Urothelium cell line (cell line): ENCODE data around the gene CNTNAP2.
"Not testable (repeated sequence)": the region's sequence is repeated elsewhere in the genome, so short reads cannot be mapped to it uniquely, and the experiment has no call there.

Experiments
- DNase-seq: peaks from one replicate; pipeline ENCODE4 v3.0.0; 2011; ENCODE audit warnings: low spot score, mixed read lengths
- FAIRE-seq: peaks from 2 replicates; lab custom pipeline; 2011; peaks lifted over from hg19 to GRCh38; lab: Jason Lieb, UNC

Gene CNTNAP2

DNA sequence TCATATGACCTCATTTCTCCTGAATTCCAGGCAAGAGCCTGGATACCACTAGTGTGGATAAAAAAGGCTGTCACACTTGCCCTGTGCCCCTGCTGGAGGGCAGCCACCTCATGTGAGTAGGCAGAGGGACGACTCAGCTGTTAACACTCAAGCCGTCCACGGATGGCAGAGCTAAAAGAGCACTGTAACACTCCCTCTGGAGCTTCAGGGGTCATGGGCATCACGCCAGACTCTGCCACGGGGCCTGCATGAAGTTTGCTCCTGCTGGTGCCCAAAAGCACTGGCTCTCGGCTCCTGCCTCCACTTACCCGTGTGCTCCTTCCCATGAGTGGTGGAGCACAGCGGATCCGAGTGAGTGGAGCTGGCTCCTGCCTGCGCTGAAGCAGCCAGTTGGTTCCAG, 1554.2 kb downstream of the CNTNAP2 start:
- no peak for DNase-seq
- FAIRE-seq: no peak

- DNase-seq (no peak), FAIRE-seq (no peak)
Measured at GRCh38 chr7:147674705-147675104, 1558.1 kb downstream of the CNTNAP2 start.

- DNase-seq (no peak), FAIRE-seq (no peak)
Measured at GRCh38 chr7:147678943-147679342, 1562.3 kb downstream of the CNTNAP2 start.

DNA sequence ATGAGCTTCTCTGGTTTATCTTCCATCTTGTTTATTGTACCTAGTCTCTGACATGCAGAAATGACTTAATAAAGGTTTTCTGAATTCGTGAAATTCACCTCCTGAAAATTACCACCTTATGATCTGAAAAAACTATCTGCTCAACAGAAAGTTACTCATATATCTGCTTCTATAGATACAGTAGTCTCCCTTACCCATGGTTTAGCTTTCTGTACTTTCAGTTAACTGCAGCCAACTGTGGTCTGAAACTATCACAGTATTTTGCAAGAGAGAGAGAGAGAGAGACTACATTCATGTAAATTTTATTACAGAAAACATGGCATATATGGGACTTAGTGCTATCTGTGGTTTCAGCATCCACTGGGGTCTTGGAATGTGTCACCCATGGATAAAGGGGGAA, 1564.9 kb downstream of the CNTNAP2 start:
- FAIRE-seq: no peak
- no peak for DNase-seq

DNA sequence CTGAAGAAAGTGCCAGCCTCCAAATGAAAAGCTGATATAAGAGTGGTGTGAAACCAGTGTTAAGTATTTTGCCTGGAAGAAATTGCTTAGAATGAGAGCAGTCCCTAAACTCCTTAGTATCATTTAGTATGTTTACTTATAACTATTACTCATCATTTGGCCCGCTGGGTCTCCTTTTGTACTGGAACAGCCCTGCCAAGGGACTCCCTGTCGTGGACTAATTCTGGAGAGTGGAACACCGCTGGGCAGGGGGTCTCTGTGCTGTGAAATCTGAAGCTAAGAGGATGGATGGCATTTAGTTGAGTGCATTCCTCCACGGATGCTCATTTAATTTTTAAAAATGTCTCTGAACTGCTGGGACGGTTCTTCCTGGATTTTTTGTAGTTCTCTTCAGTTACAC, 1584.1 kb downstream of the CNTNAP2 start:
- FAIRE-seq (no peak), DNase-seq (no peak)

DNA sequence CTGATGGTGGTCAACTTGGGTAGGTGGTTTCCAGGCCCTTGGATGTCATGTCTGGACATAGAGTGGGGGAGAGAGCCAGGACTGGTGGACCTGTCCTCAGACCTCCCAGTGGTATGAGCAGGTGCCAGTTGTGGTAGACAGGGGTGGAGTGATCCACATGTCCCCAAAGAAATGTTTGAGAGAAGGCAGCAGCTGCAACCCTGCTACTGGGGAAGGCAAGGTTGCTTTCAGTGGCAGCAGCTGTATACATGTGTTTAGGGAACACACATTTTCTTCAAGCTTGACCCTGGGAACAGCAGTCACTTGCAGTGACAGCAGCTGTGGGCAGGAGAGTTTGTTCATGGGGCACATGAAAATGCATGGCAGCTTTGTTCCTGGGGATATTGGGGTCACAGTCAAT, 1591.3 kb downstream of the CNTNAP2 start:
- FAIRE-seq (no peak), DNase-seq (no peak)

GRCh38 chr7:147708871-147709270, 1592.3 kb downstream of the CNTNAP2 start:
- no peak for DNase-seq
- FAIRE-seq: no peak

DNA sequence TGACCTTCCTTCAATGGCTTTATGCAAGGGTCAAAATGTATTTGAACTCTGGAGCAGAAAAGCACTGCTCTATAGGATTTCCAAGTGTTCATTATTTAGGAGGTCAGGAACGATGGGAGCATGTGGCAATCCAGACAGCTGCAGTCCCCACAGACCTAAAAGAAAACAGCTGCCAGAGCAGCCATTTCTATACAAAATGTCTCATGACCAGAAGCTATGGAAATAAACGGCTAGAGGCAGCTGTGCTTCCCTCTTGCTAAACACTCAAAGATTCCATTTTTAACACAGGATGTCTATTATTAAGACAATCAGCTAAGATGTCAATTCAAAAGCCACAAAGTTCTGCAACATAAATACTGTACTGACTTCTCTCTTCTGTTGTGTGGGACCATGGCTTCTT, 1594.8 kb downstream of the CNTNAP2 start:
- no peak for FAIRE-seq
- no peak for DNase-seq

DNA sequence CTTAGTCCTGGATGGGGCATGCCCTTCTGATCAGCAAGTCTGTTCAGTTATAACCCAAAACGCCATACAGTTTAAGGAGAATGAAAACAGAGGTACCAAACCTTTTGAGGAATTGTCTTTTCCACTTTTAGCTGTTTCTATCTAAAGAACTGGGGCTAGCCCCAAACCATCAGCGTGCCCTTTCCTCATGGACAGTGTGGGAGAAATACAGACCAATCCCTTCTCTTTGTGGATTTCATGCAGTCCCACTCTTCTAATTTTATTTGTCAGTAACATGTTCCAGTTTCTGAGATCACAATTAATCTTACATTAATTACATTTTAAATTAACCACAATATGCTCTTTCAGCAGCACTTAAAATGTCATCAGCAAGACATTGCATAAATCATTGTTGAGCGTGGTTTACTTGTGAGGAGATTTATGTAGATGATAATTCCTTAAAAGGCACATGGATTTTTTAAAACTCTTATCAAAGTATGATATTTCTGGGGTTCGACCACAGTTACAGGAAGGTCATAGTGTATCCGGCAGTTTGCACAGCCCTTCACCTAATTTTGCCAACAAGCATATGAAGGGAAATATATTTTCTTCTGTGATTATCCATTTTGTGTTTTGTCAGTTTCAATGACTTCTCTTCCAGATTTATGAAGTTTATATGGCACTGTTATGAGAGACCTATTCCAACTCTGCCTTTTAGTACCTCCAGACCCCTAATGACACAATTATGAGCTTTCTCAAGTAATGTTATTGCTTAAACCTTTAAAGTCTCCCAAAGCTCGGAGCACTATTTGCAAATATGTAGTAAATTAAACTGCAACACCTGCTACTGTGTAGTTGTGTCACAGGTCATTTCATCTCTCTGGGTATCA, 1605.6 kb downstream of the CNTNAP2 start:
- DNase-seq (no peak), FAIRE-seq (no peak)

DNA sequence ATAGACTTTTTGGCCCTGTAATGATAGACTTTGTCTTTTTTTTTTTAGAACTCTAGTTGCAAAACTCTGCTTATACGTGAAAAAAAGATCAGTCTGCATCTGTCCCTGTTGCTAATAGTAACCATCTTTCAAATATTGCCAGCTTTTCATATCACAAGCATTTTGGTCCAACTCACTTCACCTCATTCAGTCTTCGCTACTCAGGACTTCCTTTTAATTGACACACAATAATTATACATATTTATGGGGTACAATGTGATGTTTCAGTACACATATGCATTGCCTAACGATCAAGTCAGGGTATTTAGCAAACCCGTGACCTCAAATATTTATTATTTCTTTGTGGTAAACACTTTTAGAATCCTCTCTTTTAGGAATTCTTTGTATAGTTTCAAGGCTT, 1606.9 kb downstream of the CNTNAP2 start:
- no peak for FAIRE-seq
- DNase-seq: no peak

DNA sequence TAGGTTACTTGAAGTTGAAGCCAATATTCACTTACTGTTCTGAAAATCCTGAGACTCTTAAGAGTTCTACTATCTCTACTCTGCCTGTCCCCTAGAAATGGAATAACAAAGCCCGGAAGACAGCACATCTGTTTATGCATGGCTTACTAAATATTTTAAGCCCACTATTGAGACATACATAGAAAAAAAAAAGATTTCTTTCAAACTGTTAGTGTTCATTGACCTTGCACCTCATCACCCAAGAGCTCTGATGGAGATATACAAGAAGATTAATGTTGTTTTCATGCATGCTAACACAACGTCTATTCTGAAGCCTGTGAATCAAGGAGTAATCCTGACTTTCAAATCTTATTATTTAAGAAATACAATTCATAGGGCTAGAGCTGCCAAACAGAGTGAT, 1614.7 kb downstream of the CNTNAP2 start:
- no peak for FAIRE-seq
- no peak for DNase-seq

- FAIRE-seq: not testable (repeated sequence)
Measured at GRCh38 chr7:147737559-147738214, 1621.1 kb downstream of the CNTNAP2 start.

GRCh38 chr7:147742301-147742700, 1625.7 kb downstream of the CNTNAP2 start:
- FAIRE-seq (no peak), DNase-seq (no peak)

More at GRCh38 chr7:147737559-147738214, 1621.1 kb downstream of the CNTNAP2 start:
- not testable (repeated sequence) for DNase-seq

- DNase-seq: no peak
- no peak for FAIRE-seq
Measured at GRCh38 chr7:147756300-147756699, 1639.7 kb downstream of the CNTNAP2 start.

DNA sequence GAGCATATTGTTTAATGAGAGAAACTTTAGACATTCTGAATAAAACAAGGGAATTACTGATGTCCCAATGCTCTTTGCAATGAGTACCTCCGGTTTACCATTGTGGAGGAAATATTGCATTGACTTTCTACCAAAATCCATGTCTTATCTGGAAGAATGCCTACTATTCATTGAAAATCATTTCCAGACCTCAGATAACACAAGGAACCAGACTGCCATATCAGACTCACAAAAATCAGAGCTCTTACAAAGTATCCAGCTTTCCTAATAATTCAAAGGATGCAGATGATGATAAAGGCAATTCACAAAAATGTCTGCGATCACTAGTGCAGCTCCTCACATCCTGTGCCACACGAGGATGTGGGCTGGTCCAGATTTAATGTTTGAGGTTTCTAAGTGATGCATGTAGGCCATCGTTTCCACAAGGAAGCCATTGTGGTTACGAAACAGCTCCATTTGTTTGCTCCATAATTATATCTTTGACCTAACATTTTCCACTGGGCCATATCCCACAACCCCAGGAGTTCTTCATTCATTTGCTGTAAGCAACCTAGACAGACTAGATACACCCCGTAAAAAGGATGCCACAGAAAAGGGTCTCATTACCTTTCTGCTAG, 1642.8 kb downstream of the CNTNAP2 start:
- no peak for DNase-seq

DNA sequence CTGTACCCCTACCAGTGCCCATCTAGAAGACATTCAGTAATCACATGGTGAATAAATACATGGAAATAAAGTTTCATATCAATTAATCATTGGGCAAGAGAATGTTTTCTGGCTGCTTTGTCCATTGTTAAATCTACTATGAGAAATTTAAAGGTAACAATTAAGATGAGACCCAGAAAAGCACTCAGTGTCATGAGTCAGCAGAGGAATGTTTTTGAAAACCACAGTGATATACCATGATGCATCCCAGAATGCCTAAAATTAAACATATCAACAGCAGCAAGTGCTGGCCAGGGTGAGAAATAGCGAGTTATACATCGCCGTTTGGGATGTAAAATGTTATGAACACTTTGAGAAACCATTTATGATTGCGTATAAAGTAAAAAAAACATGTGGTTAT, 1648.7 kb downstream of the CNTNAP2 start:
- no peak for FAIRE-seq
- DNase-seq: no peak

More for the DNA sequence above, 1642.8 kb downstream of the CNTNAP2 start:
- no peak for FAIRE-seq

DNA sequence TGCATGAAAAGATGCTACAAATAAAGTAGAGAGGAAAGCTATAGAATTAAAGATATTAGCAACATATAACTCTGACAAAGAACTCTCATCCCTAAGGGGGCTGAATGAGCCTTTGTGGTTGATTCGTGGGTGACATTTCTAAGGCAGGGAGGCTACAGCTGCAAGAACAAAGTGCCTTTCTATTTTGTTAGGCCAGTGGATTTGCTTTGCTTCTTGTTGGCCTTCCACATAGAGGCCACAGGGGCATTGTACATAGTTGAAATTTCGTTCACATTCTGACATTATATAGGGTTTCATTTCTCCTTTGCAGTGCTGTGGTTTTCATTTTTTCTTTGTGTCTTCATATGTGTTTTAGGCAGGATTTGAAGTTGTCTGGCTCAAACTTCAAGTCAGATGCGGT, 1654.7 kb downstream of the CNTNAP2 start:
- DNase-seq: no peak
- no peak for FAIRE-seq

GRCh38 chr7:147774461-147774860, 1657.9 kb downstream of the CNTNAP2 start:
- DNase-seq (no peak), FAIRE-seq (no peak)

GRCh38 chr7:147775516-147776284, 1659.1 kb downstream of the CNTNAP2 start:
- DNase-seq: no peak
- no peak for FAIRE-seq

DNA sequence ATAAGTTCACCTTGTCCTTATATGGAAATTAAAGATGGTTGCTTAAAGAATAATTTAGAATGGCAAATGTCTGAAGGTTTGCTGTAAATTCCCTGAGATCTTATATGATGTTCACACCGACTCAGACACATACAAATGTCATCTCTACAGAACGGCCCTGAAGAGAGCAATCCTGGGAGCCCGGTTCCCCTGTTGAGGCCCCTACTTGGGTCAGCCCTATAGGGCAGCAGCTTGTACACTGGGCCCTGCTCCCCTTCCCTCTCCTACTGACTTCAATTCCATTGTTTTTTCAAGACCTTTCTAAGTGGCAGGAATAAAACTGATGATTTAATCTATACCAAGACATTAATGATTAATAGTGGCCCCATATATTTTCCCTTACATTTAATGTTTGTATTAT, 1660.7 kb downstream of the CNTNAP2 start:
- DNase-seq: no peak

GRCh38 chr7:147779949-147780348, 1663.3 kb downstream of the CNTNAP2 start:
- FAIRE-seq: no peak
- DNase-seq: no peak

More for the DNA sequence above, 1660.7 kb downstream of the CNTNAP2 start:
- FAIRE-seq: no peak
